ENCODE measurements around the gene CMPK1. TPM values are rescaled to one million over a fixed set of nuclear protein-coding genes. Genes with fewer than 3 reads are reported as not detected.

CMPK1 gene
- total and polyA plus RNA-seq, 2 of the 8 experiments (the other 6 are each of a cell fraction or from before 2014, with no cell fraction given): 6.0 to 36.9 TPM

GRCh38 chr1:47410068-47410455 lies 76.5 kb downstream of the CMPK1 start:
- no peak overlapping the region for H2BK20ac ChIP-seq (ENCODE audit: low read length)
- no peak overlapping the region for H2AFZ ChIP-seq (ENCODE audit: low read length)
- no peak for FAIRE-seq
- no peaks in the 10 kb centered on the region for H3K36me3 ChIP-seq (ENCODE audit: control insufficient read depth in 2 of 4, insufficient read depth in 4 of 4, low read length in 3 of 4)
- H3K56ac ChIP-seq (replicated peaks; ENCODE audit: insufficient read length, low read depth, low read length): no peak overlapping the region
- POLR2A ChIA-PET (ENCODE audit: partially characterized antibody): no interaction called here
- no peak overlapping the region for H2BK15ac ChIP-seq (ENCODE audit: low read length)
- H3K4me3 ChIP-seq (ENCODE audit: extremely low read depth in 1 of 4, insufficient read depth in 2 of 4, low read depth in 3 of 4, low read length in 4 of 4): no peak overlapping the region
- no peaks in the 10 kb centered on the region for H3K79me2 ChIP-seq (ENCODE audit: control insufficient read depth in 1 of 2, insufficient read depth in 2 of 2, low read length in 2 of 2)
- H4K91ac ChIP-seq (replicated peaks; ENCODE audit: insufficient read length, low read length): no peak overlapping the region
- H3K27ac ChIP-seq (ENCODE audit: low read depth, low read length): no peak overlapping the region
- no peak overlapping the region for H3K18ac ChIP-seq (ENCODE audit: extremely low read depth, low read length)
- no peaks in the 10 kb centered on the region for H3K9me3 ChIP-seq (ENCODE audit: insufficient read depth in 2 of 2, low read depth in 1 of 2, low read length in 1 of 2)
- H4K5ac ChIP-seq (ENCODE audit: insufficient read length, low read depth, low read length): no peak overlapping the region
- 79% methylated on average over 3 of the region's 3 CpGs; no CpG with 5 or more reads in 1 of the 2 experiments for WGBS, 2 experiments (ENCODE audit: extremely low coverage in 1 of 2, insufficient coverage in 1 of 2, insufficient read length in 1 of 2, insufficient replicate concordance in 2 of 2, low coverage in 1 of 2, low lambda C conversion rate in 2 of 2, missing lambda C conversion rate in 1 of 2)
- CTCF ChIA-PET (ENCODE audit: partially characterized antibody): interaction anchor here (2.1 to 3.8 kb wide), 2 partner anchors 9 to 20 kb away, joined by 7 to 41 read pairs; no protein-coding TSS in a partner anchor
- H3K23ac ChIP-seq (ENCODE audit: insufficient read length): no peak overlapping the region
- H3K9ac ChIP-seq (replicated peaks in 1 of 4; ENCODE audit: extremely low read depth in 1 of 4, low read depth in 3 of 4, low read length in 3 of 4): no peak overlapping the region
- TF ChIP-seq RAD21 (IDR thresholded peaks at IDR 0.05 in 1 of 2, conservative IDR thresholded peaks at IDR 0.05 in 1 of 2; ENCODE audit: low read depth in 2 of 2, low read length in 2 of 2) (no peak), POU5F1 (IDR thresholded peaks at IDR 0.05; ENCODE audit: low read depth, low read length) (no peak), CHD2 (IDR thresholded peaks at IDR 0.05; ENCODE audit: low read length) (no peak), RFX5 (IDR thresholded peaks at IDR 0.05; ENCODE audit: borderline replicate concordance, low read depth, low read length) (no peak), BRCA1 (IDR thresholded peaks at IDR 0.05; ENCODE audit: low read depth, low read length) (no peak), EP300 (IDR thresholded peaks at IDR 0.05; ENCODE audit: borderline replicate concordance in 1 of 2, low read depth in 2 of 2, low read length in 2 of 2) (no peak), RNF2 (IDR thresholded peaks at IDR 0.05; ENCODE audit: borderline replicate concordance, low read depth, low read length, missing control alignments, poor library complexity, severe bottlenecking) (no peak), JUND (IDR thresholded peaks at IDR 0.05; ENCODE audit: low read length) (no peak), SP4 (IDR thresholded peaks at IDR 0.05; ENCODE audit: low read length) (no peak), CTBP2 (IDR thresholded peaks at IDR 0.05; ENCODE audit: borderline replicate concordance, insufficient read depth, insufficient read length, low read length) (no peak), SIX5 (IDR thresholded peaks at IDR 0.05; ENCODE audit: low read depth, low read length) (no peak), GTF2F1 (IDR thresholded peaks at IDR 0.05; ENCODE audit: borderline replicate concordance, low read depth, low read length) (no peak)
- H3K4me2 ChIP-seq (ENCODE audit: insufficient read depth in 1 of 2, low read depth in 2 of 2, low read length in 2 of 2): no peak overlapping the region
- no peak overlapping the region for H3K14ac ChIP-seq (ENCODE audit: insufficient read length)
- no peaks in the 10 kb centered on the region for H4K20me1 ChIP-seq (replicated peaks in 1 of 2; ENCODE audit: control insufficient read depth in 1 of 2, insufficient read depth in 2 of 2, low read length in 2 of 2)
- peaks cover 2 to 19% (median 17%) of the 10 kb centered on the region in 4 experiments for H3K27me3 ChIP-seq (replicated peaks in 1 of 4; ENCODE audit: control insufficient read depth in 3 of 4, extremely low read depth in 1 of 4, insufficient read depth in 3 of 4, low read length in 3 of 4)
- no peak overlapping the region for H2AK5ac ChIP-seq (ENCODE audit: low read depth, low read length)
- H3K4me1 ChIP-seq (replicated peaks in 1 of 4; ENCODE audit: control insufficient read depth in 3 of 4, insufficient read depth in 4 of 4, low read length in 3 of 4): no peaks in the 10 kb centered on the region; a peak in 1 of 7 replicates
- no peak overlapping the region for H3K4ac ChIP-seq (replicated peaks; ENCODE audit: insufficient read length, low read depth, low read length)
- H2BK12ac ChIP-seq (ENCODE audit: low read depth, low read length): no peak overlapping the region
- DNase-seq (ENCODE audit: low read depth in 1 of 2, low spot score in 2 of 2): no peak
- no peaks in the 10 kb centered on the region for H3K23me2 ChIP-seq (ENCODE audit: low read depth, low read length)
- no peak overlapping the region for H2BK5ac ChIP-seq (ENCODE audit: low read depth, low read length)
- no peak overlapping the region for H2BK120ac ChIP-seq (replicated peaks; ENCODE audit: low read depth, low read length)
- H3K79me1 ChIP-seq (ENCODE audit: low read depth, low read length): no peaks in the 10 kb centered on the region
- no peak overlapping the region for H4K8ac ChIP-seq (ENCODE audit: extremely low read depth, insufficient read depth, low read length)
